G401 (cell line): ENCODE data around the gene CNGA1. TPM values are rescaled to one million over a fixed set of nuclear protein-coding genes. Genes with fewer than 3 reads are reported as not detected.
"Not testable (repeated sequence)": the region's sequence is repeated elsewhere in the genome, so short reads cannot be mapped to it uniquely, and the experiment has no call there.

ENCODE experiments used
- DNase-seq: peaks from one replicate; pipeline ENCODE4 v3.0.0-alpha.2; 2015; ENCODE audit warnings: low spot score
- in situ Hi-C: cut with HindIII; loops from 2 replicates; pipeline ENCODE4 v1.10.0; 2016; ENCODE audit warnings: low sequenced_read_pairs, mixed read lengths
- total RNA-seq: library from RNA; depleted of rRNA; stranded (reverse); fragments of >200 nt; shearing (Covaris generic); gene quantifications from 2 replicates; pipeline ENCODE4 v1.2.3, GENCODE V29; 2014

CNGA1 gene
- total RNA-seq, 1 experiment from 2014 or later = not detected

- in situ Hi-C loops = no loop called here
Measured at GRCh38 chr4:47996021-47996420, 20.5 kb downstream of the CNGA1 start.

GRCh38 chr4:47992475-47992874, 24.0 kb downstream of the CNGA1 start:
- in situ Hi-C loops = not testable (repeated sequence)

More at GRCh38 chr4:47996021-47996420, 20.5 kb downstream of the CNGA1 start:
- no peak for DNase-seq

GRCh38 chr4:47990145-47990544, 26.3 kb downstream of the CNGA1 start:
- DNase-seq = no peak
- in situ Hi-C loops = no loop called here

More at GRCh38 chr4:47992475-47992874, 24.0 kb downstream of the CNGA1 start:
- not testable (repeated sequence) for DNase-seq

DNA sequence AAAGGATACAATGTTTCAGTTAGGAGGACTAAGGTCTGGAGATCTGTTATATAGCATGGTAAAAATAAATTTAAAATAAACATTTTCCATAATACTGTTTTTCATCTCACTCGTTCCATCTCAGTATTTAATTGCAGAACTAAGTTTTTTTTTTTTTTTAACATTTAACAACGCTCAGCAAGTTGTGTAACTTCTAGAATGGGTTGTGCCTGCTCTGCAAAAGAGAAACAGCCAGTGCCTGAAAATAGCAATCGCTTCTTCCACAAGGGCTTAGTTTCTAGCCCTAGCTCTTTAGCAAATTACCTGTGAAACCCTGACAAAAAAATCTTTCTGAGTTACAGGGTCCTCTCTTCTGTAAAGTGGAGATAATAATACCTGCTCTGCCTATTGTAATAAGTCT, 41.9 kb downstream of the CNGA1 start:
- in situ Hi-C loops = no loop called here
- DNase-seq = no peak

DNA sequence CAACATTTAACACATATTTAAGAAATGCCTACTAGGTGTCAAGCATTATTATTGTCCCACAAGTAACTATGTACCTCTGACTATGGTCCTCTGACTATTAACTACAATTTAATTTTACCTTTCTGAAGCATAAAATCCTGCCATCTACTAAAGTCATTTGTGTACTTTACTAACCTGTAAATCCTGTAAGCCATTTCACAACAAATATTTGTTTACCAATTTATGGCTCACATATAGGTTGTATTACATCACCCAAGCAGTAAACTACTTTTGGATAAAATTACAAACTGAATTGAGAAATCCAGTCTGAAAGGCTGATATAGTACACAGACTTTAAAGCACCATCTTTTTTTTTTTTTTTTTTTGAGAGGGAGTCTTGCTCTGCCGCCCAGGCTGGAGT, 43.8 kb downstream of the CNGA1 start:
- in situ Hi-C loops = no loop called here
- DNase-seq = no peak

DNA sequence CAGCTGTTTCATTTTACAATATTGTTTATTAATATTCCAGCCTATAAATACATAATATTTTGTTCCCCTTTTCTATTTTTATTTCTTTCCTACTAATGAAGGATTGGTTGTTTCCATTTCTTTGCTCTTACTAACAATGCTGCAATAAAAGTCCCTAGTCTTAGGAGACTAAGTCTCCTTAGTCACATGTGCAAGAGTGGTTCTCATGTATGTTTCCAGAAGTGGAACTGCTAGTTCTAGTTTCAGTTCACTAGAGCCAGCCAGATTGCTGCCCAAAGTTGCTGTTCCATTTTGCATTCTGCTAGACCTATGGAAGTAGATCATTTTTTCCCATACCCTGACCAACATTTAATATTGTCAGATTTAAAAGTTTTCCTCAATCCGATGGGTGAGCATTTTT, 44.3 kb downstream of the CNGA1 start:
- in situ Hi-C loops = no loop called here
- no peak for DNase-seq

- DNase-seq = no peak
- in situ Hi-C loops = no loop called here
Measured at GRCh38 chr4:47968847-47969246, 47.6 kb downstream of the CNGA1 start.

- in situ Hi-C loops = no loop called here
- DNase-seq = no peak
Measured at GRCh38 chr4:47954677-47955076, 61.8 kb downstream of the CNGA1 start.

DNA sequence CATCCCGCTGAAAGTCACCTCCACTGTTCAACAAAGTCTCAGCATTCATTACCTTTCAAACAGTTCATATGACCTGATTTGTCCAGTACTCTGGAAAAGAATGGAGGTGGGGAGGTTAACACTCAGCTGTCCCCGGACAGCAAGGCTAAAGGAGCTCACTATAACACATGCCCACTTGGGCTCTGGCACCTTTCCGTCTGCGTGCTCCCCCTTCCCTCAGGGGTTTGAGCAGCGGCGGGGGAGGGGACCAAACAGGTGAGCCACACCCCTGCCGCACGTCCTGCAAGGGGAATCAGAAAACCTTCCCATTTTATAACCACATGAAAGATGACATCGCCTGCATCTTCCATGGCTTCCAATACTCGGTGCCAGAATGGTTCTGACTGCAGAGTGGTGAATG, 62.2 kb downstream of the CNGA1 start:
- in situ Hi-C loops = no loop called here
- no peak for DNase-seq

- in situ Hi-C loops = no loop called here
- DNase-seq = no peak
Measured at GRCh38 chr4:47945930-47946726, 70.4 kb downstream of the CNGA1 start.

- DNase-seq = no peak
Measured at GRCh38 chr4:47942081-47942819, 74.2 kb downstream of the CNGA1 start.

GRCh38 chr4:47939456-47939855, 77.0 kb downstream of the CNGA1 start:
- in situ Hi-C loops = no loop called here
- no peak for DNase-seq

More at GRCh38 chr4:47942081-47942819, 74.2 kb downstream of the CNGA1 start:
- in situ Hi-C loops = no loop called here

DNA sequence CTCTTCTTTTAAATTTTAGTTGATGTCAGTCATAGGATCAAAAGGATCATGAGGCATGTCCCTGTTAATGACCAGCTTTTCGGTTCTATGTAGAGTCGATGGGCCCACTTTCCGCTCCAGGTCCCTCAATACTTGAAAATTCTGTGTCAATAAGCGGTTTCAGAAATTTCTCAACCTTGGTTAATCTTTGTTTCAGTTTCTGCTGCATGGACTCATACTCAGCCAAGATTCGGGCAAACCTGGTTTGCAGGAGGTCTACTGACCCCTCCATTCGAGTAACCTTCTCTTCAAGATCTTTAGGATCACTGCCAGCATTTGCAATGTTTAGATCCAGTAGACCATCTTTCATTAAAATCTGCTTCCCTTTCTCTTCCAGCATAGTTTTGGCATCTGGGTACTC, 80.1 kb downstream of the CNGA1 start:
- DNase-seq = no peak
- in situ Hi-C loops = no loop called here

DNA sequence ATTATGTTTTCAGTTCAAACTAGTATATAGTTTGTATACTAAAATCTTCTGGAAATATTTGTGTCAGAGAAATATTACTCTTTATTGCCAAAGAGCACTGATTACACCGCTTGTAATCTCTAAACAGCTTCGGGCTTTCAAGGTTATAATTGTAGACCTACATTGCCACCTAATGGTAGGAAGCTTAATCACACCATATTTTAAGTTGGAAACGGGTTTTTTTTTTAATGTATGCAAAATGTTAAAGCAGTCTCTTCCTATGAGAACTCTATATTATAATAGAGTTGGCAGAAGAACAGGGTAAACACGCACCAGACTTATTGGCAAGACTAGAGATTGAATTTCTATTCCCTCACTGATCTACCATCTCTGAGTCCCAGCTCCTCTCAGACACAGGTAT, 82.6 kb downstream of the CNGA1 start:
- DNase-seq = peak; percentile 54
- in situ Hi-C loops = no loop called here

DNA sequence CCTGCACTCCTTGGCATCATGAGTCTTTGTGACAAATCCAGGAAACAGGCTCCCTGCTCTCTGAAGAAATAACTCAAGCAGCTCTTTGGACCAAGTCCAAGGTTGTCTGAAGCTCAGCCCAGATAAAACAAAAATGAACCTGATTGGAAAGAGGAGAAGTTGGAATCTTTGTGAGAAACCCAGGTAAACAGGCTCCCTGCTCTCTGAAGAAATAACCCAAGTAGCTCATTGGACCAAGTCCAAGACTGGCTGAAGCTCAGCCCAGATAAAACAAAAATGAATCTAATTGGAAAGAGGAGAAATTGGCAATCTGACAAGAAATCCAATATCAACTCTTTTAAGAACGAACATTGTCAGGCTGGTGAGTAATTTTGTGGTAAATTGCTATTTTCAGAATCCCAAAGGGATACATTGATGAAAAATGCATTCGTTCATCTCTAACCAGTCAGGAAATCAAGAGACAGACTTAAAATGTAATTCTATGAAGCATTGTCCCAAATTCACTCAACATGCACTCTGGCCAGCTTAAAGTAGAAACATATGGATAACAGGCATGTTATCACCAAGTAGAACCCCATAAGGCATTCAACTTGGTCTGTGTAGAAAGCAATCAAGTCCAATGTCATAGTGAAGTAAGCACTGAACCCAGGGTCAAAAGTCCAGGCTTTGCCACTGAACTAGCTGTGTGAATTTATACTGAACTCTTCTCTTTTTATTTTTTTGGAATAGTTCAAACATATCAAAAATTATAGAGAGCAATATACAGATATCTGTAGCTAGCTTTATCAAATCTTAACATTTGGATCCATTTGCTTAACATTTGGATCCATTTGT, 85.3 kb downstream of the CNGA1 start:
- in situ Hi-C loops = no loop called here
- DNase-seq = peak; percentile 14

DNA sequence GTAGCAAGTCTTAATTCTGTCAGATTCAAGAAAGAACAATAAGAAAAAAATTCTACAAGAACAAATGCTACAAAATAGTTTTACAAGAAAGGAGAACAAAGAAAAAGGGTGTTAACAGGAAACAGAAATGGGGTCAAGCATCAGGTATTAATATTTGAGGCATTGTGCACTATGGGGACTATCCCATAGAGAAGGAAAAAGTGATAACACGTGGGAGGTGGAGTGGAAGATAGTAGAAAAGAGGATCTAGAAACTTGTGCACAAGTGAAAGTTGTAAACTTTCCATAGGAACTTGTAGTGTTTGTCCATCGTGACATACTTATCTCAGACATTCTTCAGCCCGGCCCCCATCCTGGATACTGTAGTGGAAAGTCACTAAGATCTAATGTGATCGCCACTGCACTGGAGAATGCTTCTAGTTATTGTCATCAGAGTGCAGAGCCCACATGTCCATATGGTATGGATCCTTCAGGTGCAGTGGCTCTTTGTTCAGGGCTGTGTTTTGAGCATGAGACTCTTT, 86.7 kb downstream of the CNGA1 start:
- no peak for DNase-seq
- in situ Hi-C loops = no loop called here

DNA sequence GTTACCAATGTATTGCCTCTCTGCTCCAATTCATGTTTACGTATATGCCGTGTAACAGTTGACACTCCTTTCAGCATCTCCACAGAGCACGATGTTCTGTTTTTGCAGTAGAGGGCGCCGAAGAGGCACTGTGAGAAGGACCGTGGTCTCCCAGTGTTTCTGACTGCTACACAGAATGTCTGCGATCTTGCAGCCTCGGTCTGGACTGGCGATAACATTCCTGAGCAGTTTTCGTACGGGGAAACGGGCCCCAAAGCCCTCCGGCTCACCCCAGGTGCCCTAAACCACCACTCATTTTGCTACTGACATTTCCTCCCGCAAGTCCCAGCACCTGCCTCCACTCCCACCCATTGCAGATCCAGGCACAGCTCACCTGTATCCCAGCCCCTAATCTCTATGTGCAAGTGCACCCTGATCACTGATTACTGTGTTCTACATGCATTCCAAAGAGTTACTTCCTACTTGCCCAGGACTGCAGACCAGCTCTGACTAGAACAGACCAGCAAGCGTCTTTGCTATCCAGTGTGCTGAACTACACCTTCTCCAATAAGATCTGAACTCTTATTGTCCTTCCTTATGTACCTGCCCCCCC, 89.7 kb downstream of the CNGA1 start:
- in situ Hi-C loops = no loop called here
- peak; percentile 86 for DNase-seq

DNA sequence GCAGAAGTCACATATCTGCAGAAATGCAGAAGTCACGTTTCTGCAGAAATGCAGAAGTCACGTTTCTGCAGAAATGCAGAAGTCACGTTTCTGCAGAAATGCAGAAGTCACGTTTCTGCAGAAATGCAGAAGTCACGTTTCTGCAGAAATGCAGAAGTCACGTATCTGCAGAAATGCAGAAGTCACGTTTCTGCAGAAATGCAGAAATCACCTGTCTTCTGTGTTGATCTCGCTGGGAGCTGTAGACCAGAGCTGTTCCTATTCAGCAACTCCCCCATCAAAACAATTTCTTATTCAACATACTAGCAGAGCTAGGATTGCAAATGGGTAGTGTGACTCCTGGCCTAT, 93.2 kb downstream of the CNGA1 start:
- in situ Hi-C loops, DNase-seq: not testable (repeated sequence)
